ENCODE results near the gene ST3GAL5.

The ST3GAL5 gene

DNA sequence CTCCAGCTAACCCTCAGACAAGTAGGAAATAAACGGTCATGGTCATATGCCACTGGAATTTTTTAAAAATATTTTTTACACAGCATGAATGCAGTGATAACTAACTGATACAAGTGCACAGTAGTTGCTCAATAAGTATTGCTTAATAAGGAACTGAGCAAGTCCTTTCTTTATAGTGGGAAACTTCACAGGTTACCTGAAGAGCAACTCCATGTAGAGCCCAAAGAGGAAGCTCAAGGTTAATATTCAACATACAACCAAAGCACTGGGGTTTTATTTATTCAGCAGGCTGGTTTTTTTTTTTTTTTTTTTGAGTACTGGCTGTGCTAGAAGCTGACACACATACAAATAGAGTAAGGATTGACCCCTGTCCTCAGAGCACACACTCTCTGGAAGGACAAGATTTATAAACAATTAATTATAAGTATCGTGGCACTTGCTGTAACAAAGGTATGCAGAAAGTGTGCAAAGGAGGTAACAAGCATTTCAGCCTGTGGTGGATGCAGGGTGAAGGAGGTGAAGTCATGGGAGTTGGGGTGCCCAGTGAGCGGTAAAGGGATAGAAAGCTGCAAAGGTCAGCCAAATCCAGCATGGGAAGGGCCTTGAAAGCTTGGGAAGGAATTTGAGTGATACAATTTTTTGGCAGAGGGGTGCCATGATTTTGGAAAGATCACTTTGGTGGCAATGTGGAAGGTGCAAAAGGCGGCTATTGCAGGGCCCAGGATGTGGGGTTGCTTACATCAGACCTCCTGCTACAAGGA lies 82.3 kb downstream of the ST3GAL5 start:
- DNase-seq (ENCODE audit: low read depth in 1 of 2, low spot score in 1 of 2): no peak
- in situ Hi-C loops (cut with HindIII; ENCODE audit: low pct_unique_long_range_greater_than_20kb, low sequenced_read_pairs): no loop called here

DNA sequence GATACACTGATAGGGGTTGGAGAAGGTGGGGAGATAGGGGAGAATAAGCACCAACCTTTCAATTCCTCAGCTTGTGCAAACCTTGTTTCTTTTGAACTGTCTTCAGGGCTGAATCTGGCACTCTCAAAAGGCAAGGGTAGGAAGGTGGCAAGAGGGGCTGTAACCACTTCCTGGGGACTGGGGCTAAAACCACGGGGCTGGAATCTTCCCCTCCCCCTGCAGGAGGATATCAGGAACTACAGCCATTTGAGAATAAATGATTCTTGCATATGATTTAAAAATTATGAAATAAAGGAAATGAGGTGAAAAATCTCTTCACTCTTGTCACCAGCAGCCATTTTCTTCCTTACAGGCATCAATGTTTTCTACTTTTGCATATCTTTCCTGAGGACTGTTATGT lies 84.2 kb downstream of the ST3GAL5 start:
- no peak for DNase-seq (ENCODE audit: low read depth in 1 of 2, low spot score in 1 of 2)
- in situ Hi-C loops (cut with HindIII; ENCODE audit: low pct_unique_long_range_greater_than_20kb, low sequenced_read_pairs): no loop called here
- TF ChIP-seq JUND (IDR thresholded peaks at IDR 0.05; ENCODE audit: low read depth): no peak

More for the DNA sequence above, 82.3 kb downstream of the ST3GAL5 start:
- no peak for TF ChIP-seq JUND (IDR thresholded peaks at IDR 0.05; ENCODE audit: low read depth)

DNA sequence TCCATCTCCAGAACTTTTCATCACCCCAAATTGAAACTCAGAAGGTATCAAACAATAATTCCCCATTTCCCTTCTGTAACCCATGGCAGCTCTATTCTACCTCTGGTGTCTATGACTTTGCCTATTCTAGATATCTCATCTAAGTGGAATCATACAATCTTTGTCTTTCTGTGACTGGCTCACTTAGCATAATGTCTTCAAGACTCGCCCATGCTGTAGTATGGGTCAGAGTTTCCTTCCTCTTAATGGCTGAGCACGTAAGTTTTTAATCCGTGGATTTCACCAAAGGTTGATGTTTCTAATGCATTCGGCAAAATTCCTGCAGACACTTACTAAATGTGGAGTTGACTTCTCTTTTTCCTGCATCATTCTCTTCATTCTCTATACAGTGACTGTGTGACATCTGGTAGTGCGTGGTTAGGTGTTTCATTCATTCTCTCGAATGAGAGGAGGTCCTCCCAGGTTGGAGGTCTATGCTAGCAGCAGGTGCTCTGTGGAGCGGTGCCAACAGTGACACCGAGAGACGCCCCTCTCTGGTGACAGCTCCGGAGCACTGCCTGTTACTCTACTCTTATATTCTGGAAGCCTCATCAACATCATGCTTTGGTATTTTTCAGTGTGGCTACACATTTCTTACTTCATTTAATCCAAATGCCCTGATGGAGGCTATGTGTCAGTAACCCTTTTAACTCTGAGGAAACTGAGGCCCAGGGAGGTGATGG lies 84.9 kb downstream of the ST3GAL5 start:
- DNase-seq (ENCODE audit: low read depth in 1 of 2, low spot score in 1 of 2): no peak
- in situ Hi-C loops (cut with HindIII; ENCODE audit: low pct_unique_long_range_greater_than_20kb, low sequenced_read_pairs): no loop called here
- no peak for TF ChIP-seq JUND (IDR thresholded peaks at IDR 0.05; ENCODE audit: low read depth)

GRCh38 chr2:85802354-85803103 lies 86.3 kb downstream of the ST3GAL5 start:
- no peak for TF ChIP-seq JUND (IDR thresholded peaks at IDR 0.05; ENCODE audit: low read depth)
- in situ Hi-C loops (cut with HindIII; ENCODE audit: low pct_unique_long_range_greater_than_20kb, low sequenced_read_pairs): no loop called here
- no peak for DNase-seq (ENCODE audit: low read depth in 1 of 2, low spot score in 1 of 2)

DNA sequence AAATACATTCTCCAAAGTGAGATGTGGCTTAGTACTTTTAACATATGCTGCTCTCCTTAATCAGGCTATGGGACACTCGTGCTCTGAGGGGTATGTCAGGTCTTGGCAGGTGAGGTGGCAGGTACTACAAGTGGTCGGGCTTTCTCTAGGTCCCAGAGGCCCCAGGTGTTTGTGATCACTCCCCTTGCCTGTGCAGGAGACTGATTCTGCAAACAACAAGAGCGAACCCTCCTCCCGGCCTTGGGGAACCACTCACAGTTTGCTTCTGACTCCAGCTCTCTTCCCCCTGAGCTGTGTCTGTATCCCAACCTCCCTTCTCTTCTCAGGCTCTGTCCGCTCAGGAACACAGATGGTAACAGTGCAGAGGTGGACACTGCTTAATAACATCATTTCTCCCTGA lies 86.9 kb downstream of the ST3GAL5 start:
- in situ Hi-C loops (cut with HindIII; ENCODE audit: low pct_unique_long_range_greater_than_20kb, low sequenced_read_pairs): no loop called here
- no peak for DNase-seq (ENCODE audit: low read depth in 1 of 2, low spot score in 1 of 2)
- TF ChIP-seq JUND (IDR thresholded peaks at IDR 0.05; ENCODE audit: low read depth): no peak

- no peak for TF ChIP-seq JUND (IDR thresholded peaks at IDR 0.05; ENCODE audit: low read depth)
- no peak for DNase-seq (ENCODE audit: low read depth in 1 of 2, low spot score in 1 of 2)
- in situ Hi-C loops (cut with HindIII; ENCODE audit: low pct_unique_long_range_greater_than_20kb, low sequenced_read_pairs): no loop called here
These were observed 88.2 kb downstream of the ST3GAL5 start for GRCh38 chr2:85800586-85800985.

DNA sequence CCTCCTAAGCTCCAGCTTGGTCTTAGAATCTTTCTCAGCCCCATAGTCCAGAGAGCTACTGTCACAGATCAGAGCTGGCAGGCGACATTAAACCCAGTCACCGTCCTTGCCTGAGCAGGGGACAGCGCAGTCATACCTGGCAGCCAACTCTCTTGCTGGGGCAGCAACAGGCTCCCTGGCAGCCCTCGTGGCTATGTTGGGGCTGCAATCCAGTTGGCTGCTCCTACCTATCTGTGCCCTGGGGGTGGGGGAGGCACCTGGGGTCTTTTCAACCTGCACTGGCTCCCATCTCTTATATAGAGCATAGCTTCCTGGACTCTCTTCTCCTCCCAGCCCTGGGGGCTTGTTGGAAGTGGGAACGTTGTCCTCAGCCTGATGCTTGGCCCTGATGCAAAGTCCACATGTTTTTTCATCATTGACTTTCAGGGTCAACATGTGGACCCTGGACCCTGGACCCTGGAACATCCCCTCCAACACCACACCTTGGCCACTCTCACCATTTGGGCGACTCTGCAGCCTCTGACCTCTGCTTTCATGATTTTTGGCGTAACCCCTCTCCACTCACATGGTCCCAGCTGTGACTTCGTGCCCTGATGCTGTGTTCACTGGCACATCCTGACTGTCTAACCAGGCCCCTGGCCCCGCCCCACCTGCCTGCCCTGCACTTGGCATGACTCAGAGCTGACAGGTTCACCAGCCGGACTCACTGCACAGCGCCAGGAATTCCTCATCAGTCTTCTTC lies 89.4 kb downstream of the ST3GAL5 start:
- peak in 1 of 2 experiments; percentile 16 for DNase-seq (ENCODE audit: low read depth in 1 of 2, low spot score in 1 of 2)
- in situ Hi-C loops (cut with HindIII; ENCODE audit: low pct_unique_long_range_greater_than_20kb, low sequenced_read_pairs): no loop called here
- TF ChIP-seq JUND (IDR thresholded peaks at IDR 0.05; ENCODE audit: low read depth): no peak

GRCh38 chr2:85797921-85798320 lies 90.9 kb downstream of the ST3GAL5 start:
- in situ Hi-C loops (cut with HindIII; ENCODE audit: low pct_unique_long_range_greater_than_20kb, low sequenced_read_pairs): no loop called here
- peak in 1 of 2 experiments; percentile 22 for DNase-seq (ENCODE audit: low read depth in 1 of 2, low spot score in 1 of 2)
- TF ChIP-seq JUND (IDR thresholded peaks at IDR 0.05; ENCODE audit: low read depth): no peak

DNA sequence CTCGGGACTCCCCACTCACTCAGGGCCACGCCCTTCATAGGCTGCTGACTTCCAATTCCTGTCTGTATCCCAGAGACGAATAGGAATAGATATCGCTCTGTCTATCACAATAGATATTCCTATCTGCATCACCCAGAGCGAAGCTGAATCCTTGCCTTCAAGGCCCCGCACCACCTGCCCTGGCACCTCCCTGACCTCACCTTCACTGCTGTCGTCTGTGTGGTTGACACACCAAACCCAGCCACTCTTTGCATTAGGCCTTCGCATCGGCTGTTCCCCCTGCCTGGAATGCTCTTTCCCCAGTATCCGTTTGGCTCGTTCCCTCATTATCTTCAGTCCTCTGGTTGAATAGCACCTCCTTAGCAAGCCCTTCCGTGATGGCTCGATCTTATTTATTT lies 91.5 kb downstream of the ST3GAL5 start:
- in situ Hi-C loops (cut with HindIII; ENCODE audit: low pct_unique_long_range_greater_than_20kb, low sequenced_read_pairs): no loop called here
- no peak for TF ChIP-seq JUND (IDR thresholded peaks at IDR 0.05; ENCODE audit: low read depth)
- no peak for DNase-seq (ENCODE audit: low read depth in 1 of 2, low spot score in 1 of 2)

DNA sequence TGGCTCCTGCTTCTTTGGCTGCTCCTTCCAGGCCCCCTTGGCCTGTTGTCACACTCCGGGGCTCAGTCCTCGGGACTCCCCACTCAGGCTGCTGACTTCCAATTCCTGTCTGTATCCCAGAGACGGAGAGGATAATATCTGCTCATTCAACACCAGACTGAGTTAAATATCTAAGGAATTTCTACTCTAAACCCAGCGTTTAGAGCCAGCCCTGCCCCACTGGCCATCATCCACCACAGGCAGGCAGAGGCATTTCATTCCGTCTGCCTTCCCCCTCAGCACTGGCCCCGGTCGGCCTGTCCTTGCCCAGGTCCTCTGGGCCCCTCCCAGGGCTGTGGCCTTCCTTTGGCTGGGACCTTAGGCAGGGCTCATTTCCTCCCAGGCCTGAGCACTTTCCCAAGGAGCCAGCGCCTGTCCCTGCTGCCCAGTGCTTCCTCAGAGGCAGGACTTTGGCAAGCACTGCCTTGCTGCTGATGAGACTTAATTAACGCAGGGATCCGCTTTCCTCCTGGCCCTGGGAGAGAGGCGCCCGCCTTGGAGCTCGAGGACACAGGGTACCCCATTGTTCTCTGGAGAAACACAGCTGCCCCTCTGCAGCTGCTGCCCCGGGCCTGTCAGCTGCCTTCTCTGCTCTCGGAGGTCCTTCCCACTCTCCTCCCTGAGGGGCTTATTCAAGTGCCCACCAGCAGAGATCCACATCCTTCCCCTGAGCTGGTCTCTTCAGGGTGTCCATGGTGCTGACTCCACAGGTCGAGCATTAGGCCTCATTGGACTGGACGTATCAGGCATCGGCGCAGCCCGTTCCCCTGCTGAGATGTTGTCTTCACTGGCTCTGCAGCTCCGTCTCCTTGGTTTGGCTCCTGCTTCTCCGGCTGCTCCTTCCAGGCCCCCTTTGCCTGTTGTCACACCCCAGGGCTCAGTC lies 92.2 kb downstream of the ST3GAL5 start:
- no peak for DNase-seq (ENCODE audit: low read depth in 1 of 2, low spot score in 1 of 2)
- TF ChIP-seq JUND (IDR thresholded peaks at IDR 0.05; ENCODE audit: low read depth): no peak
- in situ Hi-C loops (cut with HindIII; ENCODE audit: low pct_unique_long_range_greater_than_20kb, low sequenced_read_pairs): no loop called here

- in situ Hi-C loops (cut with HindIII; ENCODE audit: low pct_unique_long_range_greater_than_20kb, low sequenced_read_pairs): no loop called here
- TF ChIP-seq JUND (IDR thresholded peaks at IDR 0.05; ENCODE audit: low read depth): no peak
- no peak for DNase-seq (ENCODE audit: low read depth in 1 of 2, low spot score in 1 of 2)
These were observed 92.8 kb downstream of the ST3GAL5 start for GRCh38 chr2:85796046-85796340.

Data from T47D (cell line).